T-helper 1 cell treated with Interleukin-12 subunit alpha and Interleukin-12 subunit beta and Interleukin-4 antibody, amounts not matched to agents 30 μg/mL and 1 μg/mL, for 36 hours (primary cell): Measurements from ENCODE around the gene CACNA1C.

ENCODE experiments used
- H3K27ac Mint-ChIP-seq: one replicate; pipeline ENCODE4 v1.8.0; 2021; ENCODE audit warnings: mild to moderate bottlenecking, mixed read lengths
- H3K27me3 Mint-ChIP-seq: one replicate; pipeline ENCODE4 v1.8.0; 2021; ENCODE audit warnings: low read depth, mixed read lengths
- H3K36me3 Mint-ChIP-seq: one replicate; pipeline ENCODE4 v1.8.0; 2021; ENCODE audit warnings: low read depth, mixed read lengths
- H3K4me1 Mint-ChIP-seq: one replicate; pipeline ENCODE4 v1.8.0; 2021; ENCODE audit warnings: low read depth, mixed read lengths
- H3K4me3 Mint-ChIP-seq: one replicate; pipeline ENCODE4 v1.8.0; 2021; ENCODE audit warnings: mild to moderate bottlenecking, moderate library complexity, mixed read lengths
- H3K9me3 Mint-ChIP-seq: one replicate; pipeline ENCODE4 v1.8.0; 2021; ENCODE audit warnings: mixed read lengths

CACNA1C gene

DNA sequence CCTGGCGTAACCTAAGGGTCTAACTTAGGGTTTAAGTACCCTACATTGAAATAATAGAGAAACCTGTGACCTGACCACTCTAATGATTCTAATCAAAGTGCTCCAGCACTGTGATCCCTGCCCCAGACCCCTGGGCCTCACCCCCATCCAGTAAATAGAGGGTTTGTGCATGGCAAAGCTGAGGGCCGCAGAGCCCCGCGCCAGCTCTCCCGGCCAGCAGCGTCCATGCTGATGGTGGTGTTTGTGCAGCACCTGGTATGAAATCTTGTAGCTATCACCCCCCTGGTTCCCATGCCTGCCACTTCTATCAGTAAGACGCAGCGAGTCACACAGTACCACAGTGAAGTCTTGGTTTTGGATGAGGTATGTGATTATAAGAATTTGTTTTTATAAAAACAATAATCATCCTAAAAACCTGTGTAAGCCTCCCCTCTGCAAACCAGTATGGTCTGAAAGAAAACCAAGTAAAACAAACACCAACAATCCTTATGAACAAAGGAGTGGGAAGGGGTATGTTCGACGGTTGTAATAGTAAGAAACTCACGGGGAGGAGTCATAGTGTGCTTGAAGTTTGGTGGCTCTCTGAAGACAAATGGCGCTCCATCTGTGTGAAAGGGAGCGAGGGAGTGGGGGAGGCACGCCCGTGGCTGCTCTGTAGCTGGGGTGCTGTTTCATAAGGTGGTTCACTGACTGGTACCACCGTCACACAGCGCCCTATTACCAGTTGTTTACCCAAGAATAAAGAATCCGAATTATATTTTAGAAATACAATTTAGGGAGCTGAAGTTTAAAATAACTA is 156.2 kb downstream of the CACNA1C start:
- H3K27me3 Mint-ChIP-seq = peaks cover 24% of the 10 kb centered on the region
- H3K36me3 Mint-ChIP-seq = no peaks in the 10 kb centered on the region
- H3K27ac Mint-ChIP-seq = no peak overlapping the region
- no peak overlapping the region for H3K4me3 Mint-ChIP-seq
- H3K9me3 Mint-ChIP-seq = no peaks in the 10 kb centered on the region
- no peaks in the 10 kb centered on the region for H3K4me1 Mint-ChIP-seq

DNA sequence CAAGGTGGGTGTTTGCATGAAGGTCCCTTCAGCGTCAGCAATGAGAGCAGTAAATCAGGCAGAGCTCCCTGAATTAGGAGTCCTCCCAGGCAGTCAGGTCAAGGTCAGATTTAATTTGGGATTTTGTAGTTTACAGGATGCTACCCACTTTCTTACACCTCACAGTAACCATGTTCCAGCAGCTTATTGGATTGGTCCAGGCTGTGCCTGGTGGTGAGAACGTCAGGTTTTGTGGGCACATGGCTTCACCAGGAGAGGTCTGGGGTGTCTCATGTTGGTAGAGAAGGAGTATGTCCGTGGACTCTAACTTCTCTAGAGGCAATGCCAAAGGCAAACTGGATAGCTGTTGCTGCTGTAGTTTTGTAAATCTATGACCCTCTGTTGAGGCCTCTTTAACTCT is 158.3 kb downstream of the CACNA1C start:
- Mint-ChIP-seq H3K4me1 (no peaks in the 10 kb centered on the region), H3K27ac (no peak overlapping the region), H3K27me3 (peaks cover 27% of the 10 kb centered on the region), H3K9me3 (no peaks in the 10 kb centered on the region), H3K4me3 (no peak overlapping the region), H3K36me3 (no peaks in the 10 kb centered on the region)

DNA sequence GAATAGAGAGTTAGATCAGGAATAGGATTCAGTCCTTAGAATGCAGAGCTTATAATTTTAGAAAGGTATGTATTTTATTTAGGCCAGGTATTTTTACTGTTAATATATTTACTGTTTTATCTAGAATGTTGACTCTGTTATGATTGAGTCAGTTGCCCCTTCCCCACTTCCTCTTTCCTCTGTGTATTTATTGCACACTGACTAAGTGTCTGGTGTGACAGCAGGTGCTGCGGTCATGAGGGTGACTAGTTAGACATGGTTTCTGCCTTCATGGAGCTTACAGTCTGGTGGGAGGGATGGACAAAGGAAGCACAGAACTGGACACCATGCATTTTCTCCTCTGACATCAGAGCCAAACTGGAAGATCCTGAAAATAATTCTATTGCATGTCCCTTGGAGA is 159.8 kb downstream of the CACNA1C start:
- H3K36me3 Mint-ChIP-seq = no peaks in the 10 kb centered on the region
- H3K27me3 Mint-ChIP-seq = peaks cover 30% of the 10 kb centered on the region
- H3K9me3 Mint-ChIP-seq = no peaks in the 10 kb centered on the region
- H3K4me3 Mint-ChIP-seq = no peak overlapping the region
- H3K27ac Mint-ChIP-seq = no peak overlapping the region
- H3K4me1 Mint-ChIP-seq = no peaks in the 10 kb centered on the region

- H3K4me1 Mint-ChIP-seq = no peaks in the 10 kb centered on the region
- H3K36me3 Mint-ChIP-seq = no peaks in the 10 kb centered on the region
- H3K4me3 Mint-ChIP-seq = no peak overlapping the region
- no peaks in the 10 kb centered on the region for H3K9me3 Mint-ChIP-seq
- peaks cover 27% of the 10 kb centered on the region for H3K27me3 Mint-ChIP-seq
- no peak overlapping the region for H3K27ac Mint-ChIP-seq
Measured at GRCh38 chr12:2212971-2213869, 160.4 kb downstream of the CACNA1C start.

GRCh38 chr12:2214411-2214810 is 161.6 kb downstream of the CACNA1C start:
- Mint-ChIP-seq H3K4me3 (no peak overlapping the region), H3K27ac (no peak overlapping the region), H3K27me3 (peaks cover 32% of the 10 kb centered on the region), H3K9me3 (no peaks in the 10 kb centered on the region), H3K36me3 (no peaks in the 10 kb centered on the region), H3K4me1 (no peaks in the 10 kb centered on the region)

- Mint-ChIP-seq H3K9me3 (no peaks in the 10 kb centered on the region), H3K27me3 (peaks cover 26% of the 10 kb centered on the region), H3K27ac (no peak overlapping the region), H3K4me1 (no peaks in the 10 kb centered on the region), H3K4me3 (no peak overlapping the region), H3K36me3 (no peaks in the 10 kb centered on the region)
Measured at GRCh38 chr12:2215709-2216560, 163.1 kb downstream of the CACNA1C start.

DNA sequence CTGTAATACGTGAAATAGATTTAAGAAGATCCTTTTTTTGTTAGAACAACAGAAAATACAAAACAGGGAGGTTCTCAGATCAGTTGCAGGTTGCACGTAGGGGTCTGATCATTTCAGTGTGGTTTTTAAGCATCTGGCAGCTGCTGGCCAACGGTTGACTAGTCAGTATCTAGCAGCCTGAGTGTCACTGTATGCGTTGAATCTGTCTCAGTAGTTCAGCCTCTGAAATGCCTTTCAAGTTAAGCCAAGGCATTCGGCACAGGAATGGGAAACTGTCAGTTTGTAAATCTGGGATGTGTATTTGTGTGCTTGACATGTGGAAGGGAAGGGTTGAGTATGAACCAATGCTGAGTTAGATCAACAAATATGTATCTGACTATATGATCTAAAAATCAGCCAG is 165.9 kb downstream of the CACNA1C start:
- Mint-ChIP-seq H3K4me1 (no peaks in the 10 kb centered on the region), H3K4me3 (no peak overlapping the region), H3K36me3 (no peaks in the 10 kb centered on the region), H3K27ac (no peak overlapping the region), H3K27me3 (peaks cover 20% of the 10 kb centered on the region), H3K9me3 (no peaks in the 10 kb centered on the region)

- Mint-ChIP-seq H3K4me1 (no peaks in the 10 kb centered on the region), H3K27me3 (peaks cover 14% of the 10 kb centered on the region), H3K4me3 (no peak overlapping the region), H3K36me3 (no peaks in the 10 kb centered on the region), H3K27ac (no peak overlapping the region), H3K9me3 (no peaks in the 10 kb centered on the region)
Measured at GRCh38 chr12:2221030-2221621, 168.3 kb downstream of the CACNA1C start.

- Mint-ChIP-seq H3K4me1 (no peaks in the 10 kb centered on the region), H3K27me3 (peaks cover 18% of the 10 kb centered on the region), H3K4me3 (no peak overlapping the region), H3K36me3 (no peaks in the 10 kb centered on the region), H3K27ac (no peak overlapping the region), H3K9me3 (no peaks in the 10 kb centered on the region)
Measured at GRCh38 chr12:2222691-2223090, 169.9 kb downstream of the CACNA1C start.

DNA sequence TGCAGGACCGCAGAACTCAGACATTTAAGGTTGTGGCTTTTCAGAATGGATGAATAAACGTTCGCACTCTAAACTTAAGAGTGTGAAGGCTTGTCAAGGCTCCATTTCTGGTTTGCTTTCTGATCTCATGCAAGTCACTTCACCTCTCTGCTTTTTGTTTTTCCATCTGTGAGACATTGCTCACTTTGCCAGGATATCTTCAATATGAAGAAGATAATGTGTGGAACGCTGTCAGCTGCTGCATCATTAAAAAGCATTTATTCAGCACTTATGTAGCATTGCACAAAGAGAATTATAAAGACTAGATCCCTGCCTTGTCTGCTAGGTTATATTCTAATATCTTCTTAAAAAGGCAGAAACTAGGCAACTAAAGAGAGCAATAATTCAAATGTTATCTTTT is 172.2 kb downstream of the CACNA1C start:
- Mint-ChIP-seq H3K27ac (no peak overlapping the region), H3K27me3 (peaks cover 13% of the 10 kb centered on the region), H3K4me1 (no peaks in the 10 kb centered on the region), H3K36me3 (no peaks in the 10 kb centered on the region), H3K4me3 (no peak overlapping the region), H3K9me3 (no peaks in the 10 kb centered on the region)

GRCh38 chr12:2225696-2226095 is 172.9 kb downstream of the CACNA1C start:
- no peak overlapping the region for H3K27ac Mint-ChIP-seq
- no peaks in the 10 kb centered on the region for H3K9me3 Mint-ChIP-seq
- no peaks in the 10 kb centered on the region for H3K4me1 Mint-ChIP-seq
- peaks cover 10% of the 10 kb centered on the region for H3K27me3 Mint-ChIP-seq
- H3K4me3 Mint-ChIP-seq = no peak overlapping the region
- H3K36me3 Mint-ChIP-seq = no peaks in the 10 kb centered on the region

DNA sequence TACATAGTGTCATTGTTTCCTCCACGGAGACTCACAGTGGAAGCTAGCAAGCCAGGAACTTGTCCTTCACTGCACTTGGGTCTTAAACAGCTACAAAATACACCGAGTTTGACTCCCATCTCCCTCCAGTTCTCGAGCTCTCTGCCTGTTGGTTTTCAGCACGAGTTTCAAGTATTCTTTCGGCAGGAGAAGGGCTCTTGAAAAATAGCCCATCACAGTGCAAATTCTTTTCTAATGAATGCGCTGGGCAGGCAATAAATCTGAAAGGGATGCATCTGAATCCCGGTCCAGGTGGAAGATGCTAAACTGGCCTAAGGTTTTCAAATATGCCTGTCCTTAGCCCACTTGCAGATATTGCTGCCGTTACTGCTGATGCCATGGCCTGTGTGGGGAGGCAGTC is 173.9 kb downstream of the CACNA1C start:
- no peaks in the 10 kb centered on the region for H3K9me3 Mint-ChIP-seq
- peaks cover 9% of the 10 kb centered on the region for H3K27me3 Mint-ChIP-seq
- no peaks in the 10 kb centered on the region for H3K4me1 Mint-ChIP-seq
- H3K4me3 Mint-ChIP-seq = no peak overlapping the region
- no peaks in the 10 kb centered on the region for H3K36me3 Mint-ChIP-seq
- H3K27ac Mint-ChIP-seq = no peak overlapping the region

- H3K36me3 Mint-ChIP-seq = no peaks in the 10 kb centered on the region
- no peak overlapping the region for H3K4me3 Mint-ChIP-seq
- peaks cover 9% of the 10 kb centered on the region for H3K27me3 Mint-ChIP-seq
- H3K4me1 Mint-ChIP-seq = no peaks in the 10 kb centered on the region
- H3K27ac Mint-ChIP-seq = no peak overlapping the region
- H3K9me3 Mint-ChIP-seq = no peaks in the 10 kb centered on the region
Measured at GRCh38 chr12:2227360-2227759, 174.6 kb downstream of the CACNA1C start.

DNA sequence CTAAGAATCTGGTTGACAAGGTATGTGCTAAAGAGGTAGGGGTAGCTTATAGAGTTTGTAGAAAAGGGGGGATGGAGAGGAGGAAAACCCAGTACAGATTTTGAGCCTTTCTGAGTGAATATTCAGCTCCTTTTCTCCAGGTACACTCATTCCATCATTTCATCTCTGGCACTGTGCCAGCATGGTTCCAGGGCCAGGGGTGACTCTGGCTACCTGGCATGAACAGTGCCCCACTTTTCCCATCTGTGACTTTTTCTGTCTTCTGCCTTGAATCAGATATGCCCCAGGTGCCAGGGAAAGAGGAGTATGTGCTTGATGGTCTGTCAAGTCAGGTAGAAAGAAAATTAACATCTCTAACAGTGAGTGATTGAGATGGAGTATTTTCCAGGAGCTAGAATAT is 175.7 kb downstream of the CACNA1C start:
- no peaks in the 10 kb centered on the region for H3K36me3 Mint-ChIP-seq

More for the DNA sequence above, 175.7 kb downstream of the CACNA1C start:
- no peaks in the 10 kb centered on the region for H3K4me1 Mint-ChIP-seq
- no peak overlapping the region for H3K4me3 Mint-ChIP-seq
- no peaks in the 10 kb centered on the region for H3K9me3 Mint-ChIP-seq
- no peak overlapping the region for H3K27ac Mint-ChIP-seq
- H3K27me3 Mint-ChIP-seq = peaks cover 9% of the 10 kb centered on the region
